Caki2 (cell line): ENCODE results near the gene NR0B2. TPM values are rescaled to one million over a fixed set of nuclear protein-coding genes. Genes with fewer than 3 reads are reported as not detected.

Source experiments
- DNase-seq: peaks from one replicate; pipeline ENCODE4 v3.0.0-alpha.2; 2015; ENCODE audit warnings: low read depth
- in situ Hi-C: cut with HindIII; loops from 2 replicates; pipeline ENCODE4 v1.10.0; 2016; ENCODE audit warnings: low sequenced_read_pairs, low pct_unique_long_range_greater_than_20kb, mixed read lengths
- total RNA-seq: library from RNA; depleted of rRNA; stranded (reverse); fragments of >200 nt; shearing (Covaris generic); gene quantifications from 2 replicates; pipeline ENCODE4 v1.2.3, GENCODE V29; 2014; ENCODE audit warnings: low replicate concordance; rRNA removed

Gene NR0B2
- total RNA-seq, 1 experiment from 2014 or later: not detected

DNA sequence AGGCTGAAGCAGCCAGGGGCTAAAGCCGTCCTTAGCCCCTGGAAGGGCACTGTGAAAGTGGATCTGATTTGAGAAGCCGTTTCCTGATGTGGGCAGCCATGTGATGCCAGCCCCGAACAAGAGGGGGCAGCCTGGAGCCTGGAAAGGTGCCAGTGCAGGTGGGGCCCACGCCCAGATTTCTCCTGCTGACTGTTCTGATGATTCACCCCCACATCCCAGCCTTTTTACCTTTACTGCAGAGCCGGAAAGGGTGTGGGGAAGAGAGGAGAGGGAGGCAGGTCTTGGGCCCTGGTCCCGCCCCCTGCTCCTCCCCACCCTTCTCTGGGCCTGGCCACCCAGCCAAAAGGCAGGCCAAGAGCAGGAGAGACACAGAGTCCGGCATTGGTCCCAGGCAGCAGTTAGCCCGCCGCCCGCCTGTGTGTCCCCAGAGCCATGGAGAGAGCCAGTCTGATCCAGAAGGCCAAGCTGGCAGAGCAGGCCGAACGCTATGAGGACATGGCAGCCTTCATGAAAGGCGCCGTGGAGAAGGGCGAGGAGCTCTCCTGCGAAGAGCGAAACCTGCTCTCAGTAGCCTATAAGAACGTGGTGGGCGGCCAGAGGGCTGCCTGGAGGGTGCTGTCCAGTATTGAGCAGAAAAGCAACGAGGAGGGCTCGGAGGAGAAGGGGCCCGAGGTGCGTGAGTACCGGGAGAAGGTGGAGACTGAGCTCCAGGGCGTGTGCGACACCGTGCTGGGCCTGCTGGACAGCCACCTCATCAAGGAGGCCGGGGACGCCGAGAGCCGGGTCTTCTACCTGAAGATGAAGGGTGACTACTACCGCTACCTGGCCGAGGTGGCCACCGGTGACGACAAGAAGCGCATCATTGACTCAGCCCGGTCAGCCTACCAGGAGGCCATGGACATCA lies 50.7 kb downstream of the NR0B2 start, which contains the start of gene SFN:
TSS of gene SFN (plus strand) at position 369 of the 904 bp plus-strand sequence. CDS start at position 433, 64 bp downstream.
- in situ Hi-C loops: no loop called here
- peak; percentile 99 for DNase-seq

DNA sequence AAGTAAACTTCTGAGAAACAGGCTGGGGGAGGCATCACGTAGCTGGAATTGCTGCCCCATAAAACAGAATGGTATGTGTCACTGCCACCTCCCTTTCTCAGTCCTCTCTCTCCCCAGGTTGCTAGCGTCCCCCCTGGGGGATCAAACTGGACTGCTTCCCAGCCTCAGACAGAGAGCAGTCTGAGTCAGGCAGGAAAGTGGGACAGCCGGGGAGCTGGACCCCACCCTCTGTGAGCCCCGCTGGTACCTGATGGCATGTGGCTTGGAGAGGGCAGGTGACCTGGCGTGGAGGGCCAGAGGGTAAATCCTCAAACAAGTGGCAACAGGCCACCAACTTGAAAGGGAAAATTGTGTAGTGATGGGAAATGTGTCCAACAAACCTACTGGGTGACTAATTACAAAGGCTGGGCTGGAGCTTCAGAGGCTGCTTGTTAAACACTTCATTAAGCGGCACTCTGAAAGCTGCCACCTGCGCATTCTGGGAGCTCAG lies 51.8 kb downstream of the NR0B2 start:
- peak; percentile 68 for DNase-seq
- in situ Hi-C loops: no loop called here

Other genes starting within 250 kb of the NR0B2 start
- 8.4 and 9.5 TPM in 2 replicates for gene ARID1A, start 218.0 kb downstream of the NR0B2 start, total RNA-seq
- gene PIGV, start 126.0 kb downstream of the NR0B2 start, total RNA-seq: 14.7 and 35.1 TPM in 2 replicates
- gene ZDHHC18, start 87.3 kb downstream of the NR0B2 start, total RNA-seq: 17.4 and 23.5 TPM in 2 replicates
- gene SFN, start 50.8 kb downstream of the NR0B2 start, total RNA-seq: 211 and 262 TPM in 2 replicates
- 16.1 and 16.9 TPM in 2 replicates for gene GPN2, start 23.7 kb downstream of the NR0B2 start, total RNA-seq
- 13.0 and 17.3 TPM in 2 replicates for gene GPATCH3, start 13.5 kb downstream of the NR0B2 start, total RNA-seq
- 36.2 and 41.3 TPM in 2 replicates for gene NUDC, start 7.8 kb upstream of the NR0B2 start, total RNA-seq
- gene KDF1, start 46.5 kb upstream of the NR0B2 start, total RNA-seq: 0.61 and 0.96 TPM in 2 replicates
- 177 and 245 TPM in 2 replicates for gene TRNP1, start 79.7 kb upstream of the NR0B2 start, total RNA-seq
- gene TENT5B, start 98.9 kb upstream of the NR0B2 start, total RNA-seq: 5.2 and 7.7 TPM in 2 replicates
- gene SLC9A1, start 241.2 kb upstream of the NR0B2 start, total RNA-seq: 2.9 and 4.3 TPM in 2 replicates